HG02973 (cell line): ENCODE measurements around the gene PGM3.
"Not testable (repeated sequence)": the region's sequence is repeated elsewhere in the genome, so short reads cannot be mapped to it uniquely, and the experiment has no call there.

Experiments used
- ATAC-seq: cut with Tn5 transposase; IDR thresholded peaks from one replicate; pipeline ENCODE4 v1.9.1; 2021; ENCODE audit warnings: moderate library complexity; ENCODE audit not compliant: unreplicated experiment

PGM3 gene, protein sequence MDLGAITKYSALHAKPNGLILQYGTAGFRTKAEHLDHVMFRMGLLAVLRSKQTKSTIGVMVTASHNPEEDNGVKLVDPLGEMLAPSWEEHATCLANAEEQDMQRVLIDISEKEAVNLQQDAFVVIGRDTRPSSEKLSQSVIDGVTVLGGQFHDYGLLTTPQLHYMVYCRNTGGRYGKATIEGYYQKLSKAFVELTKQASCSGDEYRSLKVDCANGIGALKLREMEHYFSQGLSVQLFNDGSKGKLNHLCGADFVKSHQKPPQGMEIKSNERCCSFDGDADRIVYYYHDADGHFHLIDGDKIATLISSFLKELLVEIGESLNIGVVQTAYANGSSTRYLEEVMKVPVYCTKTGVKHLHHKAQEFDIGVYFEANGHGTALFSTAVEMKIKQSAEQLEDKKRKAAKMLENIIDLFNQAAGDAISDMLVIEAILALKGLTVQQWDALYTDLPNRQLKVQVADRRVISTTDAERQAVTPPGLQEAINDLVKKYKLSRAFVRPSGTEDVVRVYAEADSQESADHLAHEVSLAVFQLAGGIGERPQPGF

DNA sequence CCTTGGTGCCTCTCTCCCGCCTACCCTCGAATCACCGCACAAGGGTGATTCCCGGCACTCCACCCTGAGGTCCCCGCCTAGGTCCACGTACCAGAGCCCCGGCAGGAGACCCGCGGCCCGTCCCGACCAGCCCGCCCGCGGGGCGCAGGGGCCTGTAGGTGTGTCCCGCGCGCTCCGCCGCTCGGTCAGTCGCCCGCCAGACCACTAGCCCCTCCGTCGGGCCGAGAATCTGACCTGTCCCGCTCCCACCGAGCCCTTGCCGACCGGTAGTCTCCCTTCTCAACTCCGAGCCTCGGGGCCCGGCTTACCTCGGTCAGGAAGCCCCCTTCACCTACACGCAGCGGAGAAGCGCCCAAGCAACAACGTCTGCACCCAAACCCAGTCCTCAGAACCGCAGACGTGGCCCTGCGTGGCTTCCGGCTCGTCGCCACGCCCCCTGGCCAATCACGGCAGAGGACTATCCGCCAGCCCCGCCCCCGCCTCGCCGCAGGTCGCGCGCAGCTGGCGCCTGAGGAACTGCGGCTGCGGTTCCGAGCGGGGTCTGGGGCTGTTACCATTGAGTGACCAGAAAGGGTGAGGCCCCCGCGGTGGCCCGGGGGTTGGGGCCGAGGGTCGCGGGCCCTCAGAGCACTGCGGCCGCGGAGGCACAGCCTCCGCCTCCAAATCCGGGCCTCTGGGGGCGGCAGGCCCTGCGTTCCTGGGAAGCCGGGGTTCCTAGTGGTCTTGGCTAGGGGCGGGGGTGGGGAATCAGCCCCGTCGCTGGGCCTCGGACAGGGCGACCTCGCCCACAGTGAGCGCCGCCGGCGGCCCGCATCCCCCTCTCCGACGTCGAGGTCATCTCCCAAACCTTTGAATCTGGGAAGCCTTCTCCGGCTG is at the start of gene PGM3, which contains the start of gene RWDD2A:
Gene PGM3, minus strand, starts transcription at position 395 of the 876 bp plus-strand sequence. CDS start 2,253 bp downstream, outside the sequence.
Gene RWDD2A, plus strand, starts transcription at position 487 of the 876 bp plus-strand sequence. CDS start 1,095 bp downstream, outside the sequence.
- peak; percentile 96 for ATAC-seq

DNA sequence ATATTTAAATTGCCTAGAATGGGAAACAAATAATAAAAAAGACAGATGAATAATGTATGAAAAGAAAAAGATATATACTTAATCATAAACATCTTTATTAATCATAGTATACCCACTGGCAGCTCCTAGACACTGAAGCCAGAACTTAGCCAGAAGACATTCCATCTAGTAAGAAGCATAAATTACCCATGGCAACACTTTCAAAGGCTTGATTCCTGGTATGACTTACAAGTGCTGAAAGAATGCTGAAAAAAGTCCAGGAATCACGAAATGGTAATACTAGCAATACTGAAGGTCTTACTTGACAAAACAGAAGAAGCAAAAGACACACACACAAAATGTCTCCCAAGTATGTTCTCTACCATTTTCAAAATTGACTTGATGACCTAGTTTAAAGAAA is 38.1 kb upstream of the PGM3 start:
- ATAC-seq, result no peak

DNA sequence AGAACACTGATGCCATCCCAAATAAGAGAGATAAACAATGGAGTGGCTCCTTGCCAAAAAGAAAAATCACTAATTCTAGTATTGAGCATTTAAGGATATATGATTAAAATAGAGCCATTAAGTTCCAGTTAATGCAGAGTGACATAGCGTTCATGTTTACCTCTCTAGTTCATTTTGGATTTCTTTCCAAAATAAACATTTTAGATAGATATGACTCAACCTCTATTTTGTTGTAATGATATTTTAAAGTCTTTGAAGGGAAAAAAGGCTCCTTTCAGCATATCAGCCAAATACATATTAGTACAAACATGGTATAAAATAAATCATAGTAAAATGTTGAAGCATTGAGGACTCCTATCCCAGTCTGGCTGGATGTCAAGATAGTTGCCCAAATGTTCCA is 33.5 kb upstream of the PGM3 start:
- ATAC-seq, result no peak

DNA sequence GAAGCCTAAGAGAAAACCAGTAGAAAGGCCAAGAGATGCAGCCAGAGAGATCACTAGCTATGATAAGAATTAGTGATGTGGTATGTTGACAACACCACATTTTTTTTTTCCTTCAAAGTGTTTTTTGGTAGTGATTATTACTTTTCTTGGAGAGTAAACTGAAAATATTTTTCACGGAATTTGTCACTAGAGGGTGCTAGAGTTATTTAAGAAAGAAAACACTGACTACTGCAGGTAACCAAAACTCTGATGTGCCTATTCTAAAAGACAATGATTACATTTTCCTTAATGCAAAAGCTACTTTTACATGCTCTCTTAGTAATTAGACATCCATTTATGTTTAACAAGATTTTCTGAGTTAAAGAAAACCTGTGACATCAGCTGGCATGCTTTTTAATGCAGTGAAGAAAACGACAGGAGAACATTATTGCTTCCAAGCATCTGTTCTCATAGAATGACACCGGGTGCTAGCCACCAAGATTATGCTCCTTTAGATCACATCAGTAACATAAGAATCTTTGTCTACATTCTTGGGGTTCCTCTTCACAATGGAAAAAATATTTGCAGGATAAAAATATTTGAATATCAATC is 28.9 kb upstream of the PGM3 start:
- no peak for ATAC-seq

DNA sequence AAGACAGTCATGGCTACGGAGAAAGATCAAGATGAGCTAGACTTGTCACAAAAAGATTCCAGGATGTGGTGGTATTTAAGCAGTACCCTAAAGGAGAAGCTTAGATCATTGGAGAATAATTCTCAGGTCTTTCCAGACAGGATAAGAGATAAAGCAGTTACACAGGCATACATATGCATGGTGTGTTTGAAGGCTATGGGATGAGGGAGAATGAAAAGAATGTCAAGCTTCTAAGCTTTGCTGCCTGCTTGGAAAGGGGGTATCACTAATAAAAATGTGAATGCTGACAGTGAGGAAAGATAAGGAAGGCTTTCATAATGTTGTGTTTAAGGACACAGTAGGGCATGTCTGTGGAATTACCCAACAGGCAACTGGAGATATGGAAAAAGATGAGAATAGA is 28.2 kb upstream of the PGM3 start:
- no peak for ATAC-seq

DNA sequence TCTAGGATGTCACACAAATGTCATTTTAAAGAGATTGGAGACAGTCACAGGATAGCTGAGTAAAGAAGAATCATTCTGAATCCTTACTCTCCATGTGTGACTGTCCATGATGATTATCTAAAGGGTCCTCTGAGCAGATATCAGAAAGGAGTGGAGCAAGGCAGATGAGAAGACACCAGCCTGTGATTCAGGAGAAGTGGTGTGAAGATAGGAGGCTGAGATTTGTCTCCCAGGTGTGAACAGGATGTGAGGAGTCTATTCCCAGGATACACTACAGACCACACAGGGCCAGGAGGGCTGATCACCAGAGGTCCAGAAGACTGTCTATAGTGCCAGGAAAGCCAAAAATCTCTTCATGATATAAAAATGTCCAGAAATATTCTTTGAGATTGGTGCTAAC is 27.1 kb upstream of the PGM3 start:
- no peak for ATAC-seq

DNA sequence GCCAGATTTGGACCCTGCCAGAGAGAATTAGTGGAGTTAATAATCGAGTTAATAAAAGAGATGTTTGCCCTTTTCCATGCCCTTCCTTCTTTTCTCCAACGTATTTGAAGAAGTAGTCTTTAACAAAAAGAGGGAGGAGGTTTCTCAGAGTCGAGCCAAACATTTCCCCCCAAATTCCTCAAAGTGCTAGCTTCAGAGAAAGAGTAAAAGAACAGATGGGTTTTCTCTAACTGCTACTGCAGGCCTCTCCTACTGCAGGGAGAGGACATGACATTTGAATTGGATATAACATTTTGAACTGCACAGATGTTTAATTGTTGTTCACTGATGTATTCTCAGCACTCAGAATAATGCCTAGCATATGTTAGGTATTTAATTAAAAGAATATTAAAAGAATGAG is 25.6 kb upstream of the PGM3 start:
- ATAC-seq, result no peak

DNA sequence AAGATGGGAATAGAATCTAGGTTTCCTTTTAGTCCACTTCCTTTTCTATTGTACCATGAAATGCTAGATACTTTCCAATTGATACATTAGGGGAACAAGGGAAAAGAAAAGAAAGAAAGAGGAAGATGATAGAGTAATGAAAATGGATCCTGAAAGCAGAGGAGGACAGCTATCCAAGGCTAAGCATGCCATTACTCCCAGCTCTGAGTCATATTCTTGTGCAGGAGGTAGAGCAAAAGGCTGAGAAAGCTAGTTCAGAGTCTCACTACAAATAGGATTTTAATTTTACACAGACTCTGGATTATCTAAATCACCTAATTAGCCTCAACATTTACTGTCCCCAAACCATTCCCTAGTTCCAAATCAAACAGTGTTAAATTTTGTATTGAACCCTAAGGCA is 23.7 kb upstream of the PGM3 start:
- ATAC-seq, result no peak

DNA sequence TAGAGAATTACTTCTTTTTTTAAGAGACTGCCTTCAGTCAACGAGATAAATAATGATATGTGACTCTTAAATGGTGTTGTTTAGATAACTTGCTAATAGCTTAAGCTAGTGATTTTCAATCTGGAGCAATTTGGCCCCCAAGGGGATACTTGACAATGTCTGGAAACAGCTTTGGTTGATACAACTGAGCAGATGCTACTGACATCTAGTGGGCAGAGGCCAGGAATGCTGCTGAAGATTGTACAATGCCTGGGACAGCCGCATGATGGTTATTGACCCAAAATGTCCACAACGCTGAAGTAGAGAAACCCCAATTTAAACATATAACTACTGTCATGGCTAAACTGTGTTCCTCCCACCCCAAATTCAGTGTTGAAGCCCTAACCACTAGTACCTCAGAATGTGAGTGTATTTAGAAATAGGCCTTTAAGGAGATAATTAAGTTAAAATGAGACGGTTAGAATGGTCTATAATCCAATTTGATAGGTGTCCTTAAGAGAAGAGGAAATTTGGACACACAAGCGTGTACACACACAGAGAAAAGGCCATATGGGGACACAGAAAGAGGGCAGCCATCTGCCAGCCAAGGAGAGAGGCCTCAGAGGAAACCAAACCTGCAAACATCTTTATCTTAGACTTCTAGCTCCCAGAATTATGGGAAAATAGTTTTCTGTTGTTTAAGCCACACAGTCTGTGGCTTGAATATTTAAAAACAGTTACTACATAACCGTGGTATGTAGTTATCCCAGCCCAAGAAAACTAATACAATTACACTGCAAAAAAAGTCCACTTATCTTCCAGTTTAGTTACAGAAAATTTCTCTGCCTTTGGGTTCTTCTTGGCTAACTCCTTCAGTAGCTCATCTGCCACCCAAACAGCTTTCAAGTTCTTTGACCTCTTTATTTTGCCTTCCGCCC is 22.3 kb upstream of the PGM3 start:
- ATAC-seq, result peak; percentile 98

DNA sequence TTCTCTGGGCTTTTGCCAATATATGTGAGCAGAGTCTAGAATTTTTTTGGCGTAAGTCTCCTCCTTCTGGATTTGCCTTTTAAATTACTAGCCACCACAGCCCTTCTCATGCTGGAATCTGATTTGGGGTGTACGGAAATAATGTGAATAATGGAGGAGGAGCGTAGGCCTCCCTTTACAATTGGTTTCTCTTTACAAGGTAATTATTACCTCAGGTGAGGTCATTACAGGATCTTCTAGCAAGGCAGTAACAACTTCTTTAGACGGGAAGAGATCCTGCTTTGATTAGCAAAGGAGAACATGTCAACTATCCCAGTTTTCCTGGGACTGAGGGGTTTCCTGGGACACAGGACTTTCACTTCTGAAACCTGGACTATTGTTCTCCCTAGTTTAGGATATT is 9.0 kb upstream of the PGM3 start:
- no peak for ATAC-seq

DNA sequence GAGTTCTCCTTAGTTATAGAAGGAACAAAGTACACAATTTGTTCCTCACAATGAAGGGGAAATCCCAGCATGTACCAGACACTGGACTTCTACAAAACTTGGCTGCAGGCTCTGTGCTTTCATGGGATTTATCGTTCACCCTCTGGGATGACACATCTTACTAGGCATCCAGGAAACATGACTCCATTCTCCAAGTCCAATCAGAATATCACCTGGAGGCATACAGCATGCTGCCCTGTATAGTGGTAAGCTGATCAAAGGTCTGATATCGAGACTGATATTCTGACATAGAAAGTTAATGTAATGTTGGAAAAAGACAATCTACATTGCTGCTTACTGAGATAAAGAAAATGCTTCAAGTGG is 6.8 kb upstream of the PGM3 start:
- ATAC-seq, result no peak

DNA sequence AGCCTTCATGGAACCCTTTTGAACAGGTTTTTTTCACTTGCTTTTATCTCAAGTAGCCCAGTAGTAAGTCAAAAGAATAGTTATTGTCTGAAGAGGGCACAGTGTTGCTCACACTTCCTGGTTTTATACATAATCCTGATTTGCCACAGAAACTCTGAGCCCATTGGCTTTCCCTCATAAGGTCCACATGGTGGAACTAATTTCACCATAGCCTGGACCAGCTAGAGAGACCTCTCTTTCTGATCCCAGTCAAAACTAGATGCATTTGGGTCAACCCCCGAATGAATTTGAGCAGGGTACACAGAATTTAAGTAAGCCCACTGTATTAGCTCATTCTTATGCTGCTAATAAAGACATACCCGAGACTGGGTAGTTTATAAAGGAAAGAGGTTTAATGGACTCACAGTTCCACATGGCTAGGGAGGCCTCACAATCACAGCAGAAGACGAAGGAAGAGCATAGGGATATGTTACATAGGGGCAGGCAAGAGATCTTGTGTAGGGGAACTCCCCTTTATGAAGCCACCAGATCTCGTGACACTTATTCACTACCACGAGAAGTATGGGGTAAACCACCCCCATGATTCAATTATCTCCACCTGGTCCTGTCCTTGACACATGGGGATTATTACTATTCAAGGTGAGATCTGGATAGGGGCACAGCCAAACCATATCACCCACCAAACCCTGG is 6.3 kb upstream of the PGM3 start:
- ATAC-seq, result no peak

DNA sequence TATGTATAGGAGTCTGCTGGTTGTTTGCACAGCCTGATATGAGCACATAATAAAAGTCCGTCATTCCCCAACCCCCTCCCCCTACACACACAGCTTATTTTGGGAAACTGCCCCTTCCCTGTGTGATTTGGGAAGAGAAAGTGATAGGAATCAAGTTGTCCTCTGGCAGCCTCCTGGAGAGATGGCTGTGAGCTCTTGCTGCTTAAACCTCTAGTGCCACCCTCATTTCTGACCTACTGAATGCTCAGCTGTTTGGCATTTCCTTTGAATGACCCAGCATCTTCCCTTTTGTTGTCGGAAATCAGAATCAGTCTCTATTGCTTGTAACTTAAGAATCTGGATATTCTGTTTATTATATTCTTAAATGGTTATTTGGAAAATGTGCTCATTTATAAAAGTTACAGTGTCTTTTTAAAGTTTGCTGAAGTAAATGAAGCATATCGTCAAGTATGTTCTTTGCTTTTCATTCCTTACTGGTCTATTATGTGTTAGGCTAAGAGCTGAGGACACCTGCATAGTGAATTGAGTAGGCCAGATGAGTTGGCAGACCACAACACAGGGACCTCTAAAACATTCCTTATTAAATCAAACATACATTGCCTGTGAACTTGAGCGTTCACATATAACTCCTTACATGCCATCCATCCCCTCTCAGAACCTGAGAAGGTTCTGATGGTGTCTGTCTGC is 5.6 kb upstream of the PGM3 start:
- no peak for ATAC-seq

DNA sequence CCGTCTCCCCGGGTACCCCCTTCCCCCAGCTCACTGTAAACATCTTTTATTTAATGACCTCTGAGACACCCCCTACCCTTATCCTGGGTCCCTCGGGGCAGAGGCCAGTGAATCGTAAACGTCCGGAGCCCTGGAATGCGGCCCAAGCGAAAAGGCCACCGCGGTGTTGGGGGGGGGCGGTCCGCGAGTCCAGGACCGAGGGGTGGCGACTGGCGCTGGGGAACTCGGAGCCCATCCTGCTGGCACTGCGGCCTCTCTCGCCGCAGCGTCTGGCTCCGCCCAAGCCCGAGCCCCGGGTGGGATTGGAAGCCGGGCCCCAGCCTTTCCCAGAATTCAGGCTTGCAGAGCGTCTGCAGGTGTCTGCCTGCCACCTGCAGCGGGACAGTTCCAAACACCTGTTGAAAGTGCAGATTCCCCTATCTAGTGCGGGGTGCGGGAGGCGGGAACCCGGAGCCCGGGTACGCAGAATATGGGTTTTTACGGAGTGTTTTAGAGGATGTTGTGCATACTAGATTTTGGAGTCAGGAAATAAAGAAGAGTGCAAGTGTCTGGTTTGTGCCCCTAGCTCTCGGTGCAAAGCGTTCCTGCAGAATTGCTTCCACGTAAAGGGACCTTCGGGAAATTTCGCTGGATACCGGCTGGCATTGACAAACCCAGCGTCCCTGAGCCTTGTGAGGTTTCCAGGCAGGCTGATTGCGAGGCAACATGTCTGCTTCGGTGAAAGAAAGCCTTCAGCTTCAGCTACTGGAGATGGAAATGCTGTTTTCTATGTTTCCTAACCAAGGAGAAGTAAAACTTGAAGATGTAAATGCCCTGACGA is 892 bp upstream of the PGM3 start:
- ATAC-seq, result peak; percentile 18

DNA sequence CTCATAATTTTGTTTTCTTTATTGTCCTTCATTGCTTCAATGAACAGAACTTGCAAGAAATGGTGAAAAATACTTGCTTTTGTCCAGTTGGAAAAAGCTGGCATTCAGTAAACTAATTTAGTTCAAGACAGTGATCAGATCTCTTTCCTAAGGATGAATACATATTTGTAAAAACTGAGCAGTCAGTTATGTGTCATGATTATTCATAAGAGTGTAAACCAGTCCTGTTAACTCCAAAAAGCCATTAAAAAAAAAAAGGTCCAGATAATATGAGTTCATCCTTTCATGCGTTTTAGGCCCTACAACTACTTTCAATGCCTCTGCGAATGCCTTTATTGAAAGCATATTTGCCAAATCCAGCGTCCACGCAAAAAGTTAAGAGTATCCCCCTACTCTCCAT is 609 bp downstream of the PGM3 start:
- ATAC-seq, result no peak

DNA sequence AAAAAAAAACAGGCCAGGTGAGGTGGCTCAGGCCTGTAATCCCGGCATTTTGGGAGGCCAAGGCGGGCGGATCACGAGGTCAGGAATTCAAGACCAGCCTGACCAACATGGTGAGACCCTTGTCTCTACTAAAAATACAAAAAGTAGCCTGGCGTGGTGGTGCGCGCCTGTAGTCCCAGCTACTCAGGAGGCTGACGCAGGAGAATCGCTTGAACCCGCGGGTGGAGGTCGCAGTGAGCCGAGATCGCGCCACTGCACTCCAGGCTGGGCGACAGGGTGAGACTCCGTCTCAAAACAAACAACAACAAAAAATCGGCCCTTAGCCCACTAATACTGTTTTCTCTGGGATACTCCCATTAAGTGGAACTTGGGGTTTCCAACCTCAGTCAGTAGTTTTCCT is 1.1 kb downstream of the PGM3 start:
- not testable (repeated sequence) for ATAC-seq

DNA sequence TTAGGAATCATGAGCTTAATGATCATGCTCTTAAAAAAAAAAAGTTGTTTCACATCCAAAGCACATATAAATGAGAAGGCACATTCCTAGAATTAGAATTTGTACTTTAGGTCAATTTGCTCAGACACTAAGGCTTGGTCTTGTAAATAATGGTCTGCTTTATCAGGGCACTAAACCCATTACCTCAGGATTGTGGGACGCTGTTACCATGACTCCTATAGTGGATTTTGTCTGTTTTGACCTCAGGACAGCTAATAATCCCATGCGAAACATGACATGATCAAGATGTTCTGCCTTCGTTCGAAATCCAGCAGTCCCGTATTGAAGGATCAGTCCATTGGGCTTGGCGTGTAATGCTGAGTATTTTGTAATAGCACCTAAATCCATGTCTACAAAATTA is 2.4 kb downstream of the PGM3 start:
- no peak for ATAC-seq

DNA sequence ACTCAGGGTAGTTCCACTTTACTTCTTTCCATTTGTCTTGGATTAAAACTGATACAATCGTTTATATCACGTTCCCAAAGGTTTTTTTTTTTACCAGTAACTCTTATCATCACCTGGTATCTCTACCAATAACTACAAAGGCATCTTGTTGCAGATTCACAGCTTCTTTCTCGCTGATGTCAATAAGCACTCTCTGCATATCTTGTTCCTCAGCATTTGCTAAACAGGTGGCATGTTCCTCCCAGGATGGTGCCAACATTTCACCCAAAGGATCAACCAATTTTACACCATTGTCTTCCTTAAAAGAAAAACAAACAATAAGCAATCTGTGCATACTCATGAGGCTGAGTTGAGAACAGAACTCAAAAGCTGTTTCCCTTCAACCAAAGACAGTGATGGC is 4.6 kb downstream of the PGM3 start:
- no peak for ATAC-seq
